Endothelial cell of umbilical vein (primary cell): Measurements from ENCODE around the gene DLGAP5. TPM values are rescaled to one million over a fixed set of nuclear protein-coding genes. Genes with fewer than 3 reads are reported as not detected.

Experiments
- BruUV-seq: library from RNA; stranded (reverse); fragments of 400-500 nt; replicated peaks from 2 replicates; lab custom pipeline; 2021; lab: Mats Ljungman, UMichigan
- CTCF ChIA-PET: fragments of 300-600, 350-600 bp; sonication (Branson Sonifier 250); formaldehyde crosslinking; loops from one replicate; lab custom pipeline; 2021; ENCODE audit warnings: antibody characterized with exemption, inconsistent platforms; lab: Charles Lee
- POLR2A ChIA-PET: fragments of 300-600, 350-600 bp; sonication (Branson Sonifier 250); formaldehyde crosslinking; loops from one replicate; lab custom pipeline; 2021; ENCODE audit warnings: antibody characterized with exemption, inconsistent platforms; lab: Charles Lee
- DNase-seq: peaks from one replicate; pipeline ENCODE4 v3.0.0-alpha.2; 2011; ENCODE audit warnings: low read depth, low spot score
- FAIRE-seq: peaks from 2 replicates; lab custom pipeline; 2011; peaks lifted over from hg19 to GRCh38; lab: Jason Lieb, UNC
- H2AFZ ChIP-seq: 2 replicates; pipeline ENCODE4 v1.6.0; 2012; ENCODE audit warnings: low read depth, low read length, control low read depth, inconsistent platforms
- H3K27ac ChIP-seq: 2 replicates; pipeline ENCODE4 v1.5.1; 2011; ENCODE audit warnings: low read depth, mild to moderate bottlenecking, control low read depth, low read length, moderate library complexity; ENCODE audit not compliant: insufficient read depth
- H3K27me3 ChIP-seq, 2 experiments: 2 replicates each; pipeline versions ENCODE4 v1.6.0 to v1.6.1; 2011; ENCODE audit warnings: low read length in 2 of 2, mixed read lengths in 1 of 2; ENCODE audit not compliant: control insufficient read depth in 2 of 2, insufficient read depth in 2 of 2
- H3K36me3 ChIP-seq, 2 experiments: 2 replicates in 1 of 2; 3 replicates in 1 of 2; pipeline ENCODE4 v1.5.1; 2011; ENCODE audit warnings: low read length in 2 of 2, mild to moderate bottlenecking in 1 of 2, moderate library complexity in 1 of 2; ENCODE audit not compliant: control insufficient read depth in 2 of 2, insufficient read depth in 2 of 2; ENCODE audit errors: extremely low read depth in 1 of 2
- H3K4me1 ChIP-seq: 3 replicates; pipeline ENCODE4 v1.5.1; 2011; ENCODE audit warnings: mild to moderate bottlenecking, low read length; ENCODE audit not compliant: control insufficient read depth, insufficient read depth; ENCODE audit errors: extremely low read depth
- H3K4me2 ChIP-seq: 2 replicates; pipeline ENCODE4 v1.6.1; 2011; ENCODE audit warnings: low read length, control low read depth, mixed read lengths; ENCODE audit not compliant: insufficient read depth
- H3K4me3 ChIP-seq, 3 experiments: fragments of 200-600 bp in 1 of 3; sonication (generic), shearing (Covaris generic) in 1 of 3; replicated peaks in 1 of 3; 2 replicates each; pipeline ENCODE4 v1.5.1; 2011 to 2016; ENCODE audit warnings: control low read depth in 3 of 3, low read length in 3 of 3, mild to moderate bottlenecking in 2 of 3, inconsistent platforms in 1 of 3, low read depth in 1 of 3, moderate library complexity in 1 of 3; ENCODE audit not compliant: insufficient read depth in 1 of 3
- H3K79me2 ChIP-seq: 2 replicates; pipeline ENCODE4 v1.6.0; 2012; ENCODE audit warnings: low read length, inconsistent platforms; ENCODE audit not compliant: control insufficient read depth, insufficient read depth
- H3K9ac ChIP-seq: replicated peaks from 2 replicates; pipeline ENCODE3; 2011; ENCODE audit warnings: low read length, control low read depth; ENCODE audit not compliant: insufficient read depth; ENCODE audit errors: extremely low read depth
- H3K9me1 ChIP-seq: replicated peaks from 3 replicates; pipeline ENCODE4 v1.6.0; 2011; ENCODE audit warnings: mild to moderate bottlenecking, low read length; ENCODE audit not compliant: control insufficient read depth, insufficient read depth; ENCODE audit errors: extremely low read depth
- H3K9me3 ChIP-seq: replicated peaks from 2 replicates; pipeline ENCODE4 v1.5.1; 2012; ENCODE audit warnings: low read length, inconsistent platforms; ENCODE audit not compliant: control insufficient read depth, insufficient read depth
- H4K20me1 ChIP-seq: replicated peaks from 2 replicates; pipeline ENCODE3; 2011; ENCODE audit warnings: mild to moderate bottlenecking, low read length; ENCODE audit not compliant: control insufficient read depth, insufficient read depth; ENCODE audit errors: extremely low read depth
- EZH2 ChIP-seq: IDR thresholded peaks from 2 replicates; pipeline ENCODE4 v1.6.1; 2012; ENCODE audit warnings: borderline replicate concordance, low read depth, mild to moderate bottlenecking, moderate library complexity, low read length, inconsistent platforms; ENCODE audit not compliant: severe bottlenecking
- FOS ChIP-seq: IDR thresholded peaks from 2 replicates; pipeline ENCODE4 v1.6.1; 2011; ENCODE audit warnings: mild to moderate bottlenecking, low read length, moderate library complexity, borderline replicate concordance; ENCODE audit not compliant: insufficient read depth
- GATA2 ChIP-seq: IDR thresholded peaks from 2 replicates; pipeline ENCODE4 v1.7.0; 2011; ENCODE audit warnings: low read depth, mild to moderate bottlenecking, moderate library complexity, mixed read lengths, low read length; ENCODE audit not compliant: insufficient read length, insufficient read depth
- JUN ChIP-seq: IDR thresholded peaks from 2 replicates; pipeline ENCODE4 v1.6.1; 2011; ENCODE audit warnings: borderline replicate concordance, low read depth; ENCODE audit not compliant: insufficient read length, insufficient read depth
- MYC ChIP-seq: IDR thresholded peaks from one replicate; pipeline ENCODE4 v1.6.1; 2011; ENCODE audit warnings: mild to moderate bottlenecking, low read depth, low read length
- POLR2A ChIP-seq: IDR thresholded peaks from 2 replicates; pipeline ENCODE4 v1.6.1; 2012; ENCODE audit warnings: low read depth, mild to moderate bottlenecking, control low read depth, low read length
- POLR2AphosphoS5 ChIP-seq: IDR thresholded peaks from 2 replicates; pipeline ENCODE4 v1.6.1; 2012; ENCODE audit warnings: low read depth, mild to moderate bottlenecking, control low read depth, low read length, moderate library complexity; ENCODE audit not compliant: insufficient read depth
- dilution Hi-C: fragments of 300-500 bp; cut with MboI; formaldehyde crosslinking; loops from one replicate; pipeline ENCODE4 v1.15.0; 2019; ENCODE audit warnings: low sequenced_read_pairs; ENCODE audit not compliant: extremely low pct_ligation_motif_present
- intact Hi-C: fragments of 100-400 bp; cut with micrococcal nuclease; formaldehyde crosslinking; loops from one replicate; pipeline ENCODE4 v1.10.0; 2022
- polyA plus RNA-seq, 4 experiments: library from polyadenylated mRNA; depleted of rRNA in 3 of 4; stranded (reverse) in 3 of 4; unstranded in 1 of 4; fragments of >200 nt; gene quantifications; 2 replicates each; pipeline versions ENCODE4 v1.2.1 to v1.2.3, GENCODE V29; 2011 to 2012; ENCODE audit warnings: missing spikeins in 1 of 4
- total RNA-seq: library from RNA; stranded (reverse); gene quantifications from 2 replicates; pipeline ENCODE4 v1.2.3, GENCODE V29; 2021
- TF ChIP-seq, protein P1 (sequence below), 2 donors: IDR thresholded peaks; 1 replicate in 1 of 2; 2 replicates in 1 of 2; pipeline ENCODE4 v1.5.1; 2011; ENCODE audit warnings: low read length in 2 of 2, mild to moderate bottlenecking in 2 of 2, moderate library complexity in 2 of 2, control low read depth in 1 of 2, inconsistent platforms in 1 of 2, low read depth in 1 of 2; ENCODE audit not compliant: insufficient read depth in 1 of 2; ENCODE audit errors: extremely low read depth in 1 of 2
- TF ChIP-seq, protein P2 (sequence below): IDR thresholded peaks from 2 replicates; pipeline ENCODE4 v1.6.1; 2011; ENCODE audit not compliant: insufficient read depth, insufficient read length

Gene DLGAP5
- total and polyA plus RNA-seq, 2 donors (not counting 3 experiments of a cell fraction or from before 2014, with no cell fraction given): 8.3 to 83.2 TPM

DNA sequence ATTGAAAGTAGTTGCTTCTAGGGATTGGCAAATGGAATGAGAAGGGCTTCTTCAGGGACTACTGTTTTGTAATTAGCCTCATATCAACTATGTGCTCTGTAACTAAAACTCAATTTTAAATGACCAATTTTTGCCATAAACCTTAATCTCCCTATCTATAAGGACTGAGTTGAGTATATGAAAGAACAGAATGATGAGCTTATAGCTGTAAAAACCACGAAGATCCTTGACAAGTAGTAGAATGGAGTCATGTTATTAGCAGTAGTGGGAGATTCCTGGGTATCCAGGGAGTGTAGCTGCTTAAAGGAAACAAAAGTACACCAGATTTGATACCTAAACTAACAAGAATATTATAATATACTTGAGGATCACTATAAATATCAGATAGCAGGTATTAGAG is 34.3 kb downstream of the DLGAP5 start:
- H3K27ac ChIP-seq: no peak overlapping the region
- ChIA-PET POLR2A (no interaction called here), CTCF (interaction anchor here (1.5 to 4.5 kb wide), 2 partner anchors 10 to 69 kb away, joined by 5 to 187 read pairs; no protein-coding TSS in a partner anchor)
- H3K4me2 ChIP-seq: no peak overlapping the region
- no peaks in the 10 kb centered on the region for H4K20me1 ChIP-seq
- no peak overlapping the region for H2AFZ ChIP-seq
- FAIRE-seq: no peak
- H3K9me1 ChIP-seq: no peaks in the 10 kb centered on the region
- H3K36me3 ChIP-seq: peaks cover 1 to 10% of the 10 kb centered on the region in 2 experiments
- no peaks in the 10 kb centered on the region for H3K9me3 ChIP-seq
- H3K79me2 ChIP-seq: peaks cover 3% of the 10 kb centered on the region
- no peak for TF ChIP-seq POLR2A
- no peak for TF ChIP-seq POLR2AphosphoS5
- TF ChIP-seq MYC: no peak
- TF ChIP-seq, protein P1, sequence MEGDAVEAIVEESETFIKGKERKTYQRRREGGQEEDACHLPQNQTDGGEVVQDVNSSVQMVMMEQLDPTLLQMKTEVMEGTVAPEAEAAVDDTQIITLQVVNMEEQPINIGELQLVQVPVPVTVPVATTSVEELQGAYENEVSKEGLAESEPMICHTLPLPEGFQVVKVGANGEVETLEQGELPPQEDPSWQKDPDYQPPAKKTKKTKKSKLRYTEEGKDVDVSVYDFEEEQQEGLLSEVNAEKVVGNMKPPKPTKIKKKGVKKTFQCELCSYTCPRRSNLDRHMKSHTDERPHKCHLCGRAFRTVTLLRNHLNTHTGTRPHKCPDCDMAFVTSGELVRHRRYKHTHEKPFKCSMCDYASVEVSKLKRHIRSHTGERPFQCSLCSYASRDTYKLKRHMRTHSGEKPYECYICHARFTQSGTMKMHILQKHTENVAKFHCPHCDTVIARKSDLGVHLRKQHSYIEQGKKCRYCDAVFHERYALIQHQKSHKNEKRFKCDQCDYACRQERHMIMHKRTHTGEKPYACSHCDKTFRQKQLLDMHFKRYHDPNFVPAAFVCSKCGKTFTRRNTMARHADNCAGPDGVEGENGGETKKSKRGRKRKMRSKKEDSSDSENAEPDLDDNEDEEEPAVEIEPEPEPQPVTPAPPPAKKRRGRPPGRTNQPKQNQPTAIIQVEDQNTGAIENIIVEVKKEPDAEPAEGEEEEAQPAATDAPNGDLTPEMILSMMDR (IDR thresholded peaks at IDR 0.05; ENCODE audit: extremely low read depth in 1 of 2, insufficient read depth in 1 of 2, low read depth in 1 of 2, low read length in 2 of 2): no peak
- TF ChIP-seq, protein P2, sequence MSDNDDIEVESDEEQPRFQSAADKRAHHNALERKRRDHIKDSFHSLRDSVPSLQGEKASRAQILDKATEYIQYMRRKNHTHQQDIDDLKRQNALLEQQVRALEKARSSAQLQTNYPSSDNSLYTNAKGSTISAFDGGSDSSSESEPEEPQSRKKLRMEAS: no peak
- no peak for TF ChIP-seq FOS
- TF ChIP-seq JUN: no peak
- TF ChIP-seq GATA2: no peak
- no peak for TF ChIP-seq EZH2
- dilution Hi-C loops (no loop called here), intact Hi-C loops (no loop called here)
- BruUV-seq: no TSS peak
- H3K4me1 ChIP-seq: no peaks in the 10 kb centered on the region
- no peak overlapping the region for H3K9ac ChIP-seq
- no peaks in the 10 kb centered on the region for H3K27me3 ChIP-seq
- peak; percentile 12 for DNase-seq
- H3K4me3 ChIP-seq: no peak overlapping the region
